Panc1 (cell line): Measurements from ENCODE around the gene SRSF12.

ENCODE experiments used
- REST ChIP-seq, 2 experiments: IDR thresholded peaks; 2 replicates each; pipeline ENCODE4 v1.6.1; 2011 to 2012; ENCODE audit warnings: low read depth in 2 of 2, control low read depth in 1 of 2, low read length in 1 of 2, mild to moderate bottlenecking in 1 of 2, moderate library complexity in 1 of 2; ENCODE audit not compliant: insufficient read depth in 1 of 2
- TCF7L2 ChIP-seq: IDR thresholded peaks from 2 replicates; pipeline ENCODE4 v1.6.1; 2011; ENCODE audit warnings: mild to moderate bottlenecking, low read depth, low read length, inconsistent platforms

GRCh38 chr6:89079511-89080234, 38.2 kb downstream of the SRSF12 start:
- TF ChIP-seq REST (IDR thresholded peaks at IDR 0.05; ENCODE audit: insufficient read depth in 1 of 2, low read depth in 2 of 2, low read length in 1 of 2), result no peak
- no peak for TF ChIP-seq TCF7L2
